Kidney epithelial cell (primary cell): ENCODE measurements around the gene GJB1. TPM values are rescaled to one million over a fixed set of nuclear protein-coding genes. Genes with fewer than 3 reads are reported as not detected.
"Not testable (repeated sequence)": the region's sequence is repeated elsewhere in the genome, so short reads cannot be mapped to it uniquely, and the experiment has no call there.

ENCODE experiments used
- DNase-seq: peaks from one replicate; pipeline ENCODE4 v3.0.0-alpha.2; 2010; ENCODE audit warnings: low read depth
- H3K27me3 ChIP-seq: 2 replicates; pipeline ENCODE4 v1.6.0; 2011; ENCODE audit warnings: low read length; ENCODE audit not compliant: control insufficient read depth, insufficient read depth
- H3K36me3 ChIP-seq: 2 replicates; pipeline ENCODE4 v1.5.1; 2011; ENCODE audit warnings: low read length; ENCODE audit not compliant: control insufficient read depth, insufficient read depth
- H3K4me3 ChIP-seq: 2 replicates; pipeline ENCODE4 v1.5.1; 2011; ENCODE audit warnings: low read depth, mild to moderate bottlenecking, control low read depth, low read length
- total RNA-seq: library from RNA; depleted of rRNA; stranded (reverse); fragments of >200 nt; gene quantifications from 2 replicates; pipeline ENCODE4 v1.2.3, GENCODE V29; 2015
- TF ChIP-seq, protein P1 (sequence below): IDR thresholded peaks from 2 replicates; pipeline ENCODE4 v1.5.1; 2011; ENCODE audit warnings: mild to moderate bottlenecking, moderate library complexity, low read length, control low read depth, inconsistent platforms; ENCODE audit not compliant: insufficient read depth, poor library complexity, severe bottlenecking

GJB1 gene
- total RNA-seq, result not detected in 2 replicates

DNA sequence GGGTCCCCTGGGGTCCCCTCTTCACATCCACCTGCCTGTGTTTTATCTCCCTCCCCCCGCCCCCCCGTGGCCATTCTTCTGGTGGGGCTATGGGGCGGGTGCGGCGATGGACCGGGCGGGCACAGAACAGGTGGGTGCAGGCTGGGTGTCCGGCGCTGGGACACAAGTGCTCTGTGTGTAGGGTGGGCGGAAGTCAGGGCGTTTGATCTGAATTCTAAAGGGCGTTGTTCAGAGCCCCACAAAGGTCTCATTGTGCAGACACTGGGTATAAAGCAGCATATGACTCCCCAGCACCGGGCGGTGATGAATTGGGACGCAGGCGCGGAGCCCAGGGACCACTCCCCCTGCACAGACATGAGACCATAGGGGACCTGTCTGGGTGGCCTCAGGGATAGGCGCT is at the start of gene GJB1:
Gene GJB1, plus strand, starts transcription at position 296 of the 400 bp plus-strand sequence. CDS start 484 bp downstream, outside the sequence.
- Histone ChIP-seq H3K36me3 (no peaks in the 10 kb centered on the region), H3K27me3 (no peaks in the 10 kb centered on the region), H3K4me3 (no peak within 1 kb of the TSS)
- TF ChIP-seq, protein P1, sequence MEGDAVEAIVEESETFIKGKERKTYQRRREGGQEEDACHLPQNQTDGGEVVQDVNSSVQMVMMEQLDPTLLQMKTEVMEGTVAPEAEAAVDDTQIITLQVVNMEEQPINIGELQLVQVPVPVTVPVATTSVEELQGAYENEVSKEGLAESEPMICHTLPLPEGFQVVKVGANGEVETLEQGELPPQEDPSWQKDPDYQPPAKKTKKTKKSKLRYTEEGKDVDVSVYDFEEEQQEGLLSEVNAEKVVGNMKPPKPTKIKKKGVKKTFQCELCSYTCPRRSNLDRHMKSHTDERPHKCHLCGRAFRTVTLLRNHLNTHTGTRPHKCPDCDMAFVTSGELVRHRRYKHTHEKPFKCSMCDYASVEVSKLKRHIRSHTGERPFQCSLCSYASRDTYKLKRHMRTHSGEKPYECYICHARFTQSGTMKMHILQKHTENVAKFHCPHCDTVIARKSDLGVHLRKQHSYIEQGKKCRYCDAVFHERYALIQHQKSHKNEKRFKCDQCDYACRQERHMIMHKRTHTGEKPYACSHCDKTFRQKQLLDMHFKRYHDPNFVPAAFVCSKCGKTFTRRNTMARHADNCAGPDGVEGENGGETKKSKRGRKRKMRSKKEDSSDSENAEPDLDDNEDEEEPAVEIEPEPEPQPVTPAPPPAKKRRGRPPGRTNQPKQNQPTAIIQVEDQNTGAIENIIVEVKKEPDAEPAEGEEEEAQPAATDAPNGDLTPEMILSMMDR, result no peak
- no peak for DNase-seq

DNA sequence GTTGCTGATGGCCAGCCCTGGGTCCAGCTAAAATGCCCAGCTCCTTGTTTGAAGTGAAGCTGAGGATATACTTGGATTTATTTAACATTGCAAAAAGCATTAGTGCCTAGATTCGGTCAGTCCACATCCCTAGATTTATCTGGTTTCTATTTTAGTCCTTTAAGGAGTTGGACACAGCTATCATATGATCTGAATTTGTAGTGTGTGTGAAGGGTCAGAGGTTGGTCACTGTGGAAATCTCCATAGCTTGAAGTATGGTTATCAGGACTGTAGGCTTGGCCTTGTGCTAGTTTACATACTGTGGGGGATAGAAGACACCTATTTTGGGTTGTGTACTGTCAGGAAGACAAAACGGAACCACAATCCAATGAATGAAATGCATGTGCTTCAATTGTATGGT is 49.6 kb upstream of the GJB1 start:
- TF ChIP-seq, protein P1, result no peak
- Histone ChIP-seq H3K27me3 (no peaks in the 10 kb centered on the region), H3K4me3 (no peak overlapping the region), H3K36me3 (no peaks in the 10 kb centered on the region)
- no peak for DNase-seq

DNA sequence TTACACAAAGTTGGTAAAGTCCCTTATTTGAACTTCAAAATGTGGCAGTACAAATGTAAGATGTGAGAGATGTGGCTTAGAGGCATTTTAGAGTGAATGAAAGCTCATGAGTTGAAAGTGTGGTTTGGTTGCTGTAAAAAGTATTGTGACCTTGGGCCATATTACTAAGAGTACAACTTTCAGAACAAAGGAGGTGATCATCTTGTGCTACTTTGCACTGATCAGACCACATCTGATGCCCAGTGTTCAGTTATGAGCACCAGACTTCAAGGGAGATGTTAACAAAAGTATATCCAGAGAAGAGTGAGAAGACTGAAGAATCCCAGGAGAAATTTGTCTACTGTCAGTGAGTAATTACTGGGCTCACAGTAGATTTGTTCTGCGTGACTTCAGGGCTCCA is 48.2 kb upstream of the GJB1 start:
- TF ChIP-seq, protein P1, result no peak
- DNase-seq, result no peak
- H3K27me3 ChIP-seq, result no peaks in the 10 kb centered on the region
- H3K4me3 ChIP-seq, result no peak overlapping the region
- H3K36me3 ChIP-seq, result no peaks in the 10 kb centered on the region

DNA sequence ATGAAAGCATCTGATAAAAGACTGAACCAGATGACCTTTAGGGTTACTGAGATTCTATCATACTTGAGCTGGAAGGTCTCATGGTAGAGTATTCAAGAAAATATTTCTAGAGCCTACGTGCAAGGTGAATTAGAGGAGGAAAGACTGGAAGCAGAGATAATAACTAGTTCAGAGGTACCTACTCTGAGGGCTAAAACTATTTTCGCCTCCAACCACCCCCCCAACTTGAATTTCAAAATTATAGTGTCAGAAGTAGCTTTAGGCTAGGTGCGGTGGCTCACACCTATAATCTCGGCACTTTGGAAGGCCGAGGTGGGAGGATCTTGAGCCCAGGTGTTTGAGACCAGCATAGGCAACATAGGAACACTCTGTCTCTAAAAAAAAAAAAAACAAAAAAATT is 47.5 kb upstream of the GJB1 start:
- no peak overlapping the region for H3K4me3 ChIP-seq
- TF ChIP-seq, protein P1, result no peak
- no peak for DNase-seq
- H3K36me3 ChIP-seq, result no peaks in the 10 kb centered on the region
- H3K27me3 ChIP-seq, result no peaks in the 10 kb centered on the region

DNA sequence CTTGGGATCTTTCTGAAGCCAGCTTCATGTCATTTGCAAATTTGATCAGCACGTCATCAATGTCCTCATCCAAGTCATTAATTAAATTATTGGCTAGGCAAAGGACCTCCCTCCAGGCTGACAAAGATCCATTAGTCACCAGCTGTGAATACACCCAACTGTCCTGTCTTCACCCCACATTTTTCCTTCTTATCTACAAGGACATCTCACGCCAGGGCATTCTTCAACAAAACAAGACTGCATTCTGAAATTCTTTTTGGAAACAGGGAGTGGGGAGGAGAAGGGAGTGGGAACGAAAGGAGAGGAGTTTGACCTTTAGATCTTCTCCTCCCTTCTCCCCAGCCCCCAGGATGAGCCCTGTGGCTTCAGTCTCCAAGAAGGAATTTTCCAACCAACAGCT is 45.7 kb upstream of the GJB1 start:
- H3K36me3 ChIP-seq, result no peaks in the 10 kb centered on the region
- no peak overlapping the region for H3K4me3 ChIP-seq
- DNase-seq, result no peak
- TF ChIP-seq, protein P1, result no peak
- no peaks in the 10 kb centered on the region for H3K27me3 ChIP-seq

DNA sequence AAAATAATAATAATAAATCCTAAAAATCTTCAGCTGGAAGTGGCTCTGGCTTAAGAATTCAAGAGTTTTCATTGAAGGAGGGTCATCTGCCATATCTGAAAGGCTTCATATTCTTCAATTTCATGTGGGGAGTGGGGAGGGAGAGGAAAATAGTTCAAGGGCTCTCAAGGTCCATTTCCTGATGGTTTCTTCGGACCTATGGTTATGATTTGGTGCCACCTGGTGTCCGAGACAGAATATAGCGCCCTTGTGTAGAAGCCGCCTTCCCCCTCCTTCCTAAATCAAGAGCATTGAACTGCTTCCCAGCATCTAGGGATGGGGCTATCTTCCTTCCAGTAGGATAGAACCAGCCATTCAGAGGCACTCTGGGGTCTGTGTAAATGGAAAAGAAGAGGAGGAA is 44.1 kb upstream of the GJB1 start:
- no peaks in the 10 kb centered on the region for H3K36me3 ChIP-seq
- H3K4me3 ChIP-seq, result no peak overlapping the region
- TF ChIP-seq, protein P1, result peak; percentile 67
- peak; percentile 2 for DNase-seq
- no peaks in the 10 kb centered on the region for H3K27me3 ChIP-seq

DNA sequence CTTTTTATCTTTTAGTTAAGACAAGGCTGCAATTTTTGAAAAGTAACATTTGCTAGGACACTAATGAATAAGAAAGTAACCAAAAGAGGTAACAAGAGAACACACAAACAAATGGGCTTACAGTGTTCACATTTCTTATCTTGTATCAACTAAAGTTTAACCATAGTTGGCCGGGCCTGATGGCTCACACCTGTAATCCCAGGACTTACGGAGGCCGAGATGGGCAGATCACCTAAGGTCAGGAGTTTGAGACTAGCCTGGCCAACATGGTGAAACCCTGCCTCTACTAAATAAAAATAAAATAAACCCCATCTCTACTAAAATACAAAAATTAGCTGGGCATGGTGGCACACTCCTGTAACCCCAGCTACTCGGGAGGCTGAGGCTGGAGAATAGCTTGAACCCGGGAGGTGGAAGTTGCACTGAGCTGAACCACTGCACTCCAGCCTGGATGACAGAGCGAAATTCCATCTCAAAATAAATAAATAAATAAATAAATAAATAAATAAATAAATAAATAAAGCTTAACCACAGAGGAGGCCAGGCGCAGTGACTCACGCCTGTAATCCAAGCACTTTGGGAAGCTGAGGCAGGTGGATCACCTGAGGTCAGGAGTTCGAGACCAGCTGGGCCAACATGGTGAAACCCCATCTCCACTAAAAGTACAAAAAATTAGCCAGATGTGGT is 42.3 kb upstream of the GJB1 start:
- H3K27me3 ChIP-seq, H3K36me3 ChIP-seq, DNase-seq, H3K4me3 ChIP-seq: not testable (repeated sequence)
